Astrocyte of the spinal cord (primary cell): ENCODE data around the gene CD7.

Source experiments
- DNase-seq: peaks from one replicate; pipeline ENCODE4 v3.0.0; 2011; ENCODE audit warnings: low read depth, low spot score
- H3K4me3 ChIP-seq: 2 replicates; pipeline ENCODE4 v1.5.1; 2011; ENCODE audit warnings: low read depth, mild to moderate bottlenecking, low read length, moderate library complexity
- in situ Hi-C: cut with HindIII; loops from 2 replicates; pipeline ENCODE4 v1.10.0; 2017; ENCODE audit warnings: low sequenced_read_pairs
- TF ChIP-seq, protein P1 (sequence below): IDR thresholded peaks from 2 replicates; pipeline ENCODE4 v1.5.1; 2012; ENCODE audit warnings: low read depth, mild to moderate bottlenecking, low read length, inconsistent platforms

Gene CD7

DNA sequence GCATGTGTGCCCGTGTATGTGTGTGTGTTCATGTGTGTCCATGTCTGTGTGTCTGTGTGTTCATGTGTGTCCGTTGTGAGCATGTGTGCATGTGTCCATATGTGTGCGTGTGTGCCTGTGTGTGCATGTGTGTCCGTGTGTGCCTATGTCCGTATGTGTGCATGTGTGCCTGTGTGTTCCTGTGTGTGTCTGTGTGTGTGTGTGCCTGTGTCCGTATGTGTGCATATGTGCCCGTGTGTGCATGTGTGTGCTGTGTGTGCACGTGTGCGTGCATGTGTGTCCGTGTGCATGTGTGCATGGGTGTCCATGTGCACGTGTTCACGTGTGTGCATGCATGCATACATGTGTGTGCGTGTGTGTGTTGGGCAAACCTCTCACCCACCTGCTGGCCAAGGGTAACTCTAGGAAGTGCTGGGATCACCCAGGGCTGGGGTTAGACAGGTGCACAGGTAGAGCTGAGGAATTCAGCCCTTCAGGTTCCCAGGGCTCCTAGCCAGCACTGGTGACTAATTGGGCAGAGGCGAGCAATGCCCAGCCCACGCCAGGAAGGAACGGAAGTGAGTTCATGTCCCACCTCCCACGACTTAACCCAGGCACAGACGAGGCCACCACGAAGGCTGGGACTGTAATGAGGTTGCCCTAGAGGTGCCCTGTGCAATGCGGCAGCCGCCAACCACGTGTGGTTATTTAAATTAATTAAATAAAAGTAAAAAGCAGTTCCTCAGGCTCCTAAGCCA is 35.7 kb downstream of the CD7 start:
- H3K4me3 ChIP-seq, result no peak overlapping the region
- TF ChIP-seq, protein P1, sequence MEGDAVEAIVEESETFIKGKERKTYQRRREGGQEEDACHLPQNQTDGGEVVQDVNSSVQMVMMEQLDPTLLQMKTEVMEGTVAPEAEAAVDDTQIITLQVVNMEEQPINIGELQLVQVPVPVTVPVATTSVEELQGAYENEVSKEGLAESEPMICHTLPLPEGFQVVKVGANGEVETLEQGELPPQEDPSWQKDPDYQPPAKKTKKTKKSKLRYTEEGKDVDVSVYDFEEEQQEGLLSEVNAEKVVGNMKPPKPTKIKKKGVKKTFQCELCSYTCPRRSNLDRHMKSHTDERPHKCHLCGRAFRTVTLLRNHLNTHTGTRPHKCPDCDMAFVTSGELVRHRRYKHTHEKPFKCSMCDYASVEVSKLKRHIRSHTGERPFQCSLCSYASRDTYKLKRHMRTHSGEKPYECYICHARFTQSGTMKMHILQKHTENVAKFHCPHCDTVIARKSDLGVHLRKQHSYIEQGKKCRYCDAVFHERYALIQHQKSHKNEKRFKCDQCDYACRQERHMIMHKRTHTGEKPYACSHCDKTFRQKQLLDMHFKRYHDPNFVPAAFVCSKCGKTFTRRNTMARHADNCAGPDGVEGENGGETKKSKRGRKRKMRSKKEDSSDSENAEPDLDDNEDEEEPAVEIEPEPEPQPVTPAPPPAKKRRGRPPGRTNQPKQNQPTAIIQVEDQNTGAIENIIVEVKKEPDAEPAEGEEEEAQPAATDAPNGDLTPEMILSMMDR, result no peak
- in situ Hi-C loops, result no loop called here
- DNase-seq, result no peak

DNA sequence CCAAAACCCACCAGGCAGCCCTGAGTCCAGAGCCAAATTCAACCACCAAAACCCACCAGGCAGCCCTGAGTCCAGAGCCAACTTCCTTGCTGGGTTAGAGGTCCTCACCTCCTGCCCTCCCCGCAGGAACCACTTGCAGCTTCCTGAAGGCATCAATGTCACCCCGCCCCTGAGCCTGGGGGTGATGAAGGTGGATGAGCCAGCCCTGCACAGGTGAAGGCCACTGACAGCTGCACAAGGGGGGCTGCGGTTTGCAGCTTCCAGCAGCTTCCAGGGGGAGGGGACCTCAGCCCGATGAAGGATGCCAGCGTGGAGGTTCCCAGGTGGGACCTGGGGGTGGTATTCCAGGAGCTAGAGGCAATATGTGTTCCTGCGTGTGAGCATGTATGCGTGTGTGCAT is 36.3 kb downstream of the CD7 start:
- H3K4me3 ChIP-seq, result no peak overlapping the region
- TF ChIP-seq, protein P1, result no peak
- in situ Hi-C loops, result no loop called here
- DNase-seq, result no peak

DNA sequence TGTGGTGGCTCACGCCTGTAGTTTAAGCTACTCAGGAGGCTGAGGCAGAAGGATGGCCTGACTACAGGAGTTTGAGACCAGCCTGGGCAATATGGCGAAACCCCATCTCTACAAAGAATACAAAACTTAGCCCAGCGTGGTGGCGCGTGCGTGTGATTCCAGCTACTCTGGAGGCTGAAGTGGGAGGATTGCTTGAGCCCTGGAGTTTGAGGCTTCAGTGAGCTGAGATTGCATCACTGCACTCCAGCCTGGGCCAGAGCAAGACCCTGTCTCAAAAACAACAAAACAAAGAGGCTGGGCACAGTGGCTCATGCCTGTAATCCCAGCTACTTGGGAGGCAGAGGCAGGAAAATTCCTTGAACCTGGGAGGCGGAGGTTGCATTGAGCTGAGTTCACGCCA is 36.9 kb downstream of the CD7 start:
- no peak overlapping the region for H3K4me3 ChIP-seq
- no peak for DNase-seq
- TF ChIP-seq, protein P1, result no peak
- in situ Hi-C loops, result no loop called here

DNA sequence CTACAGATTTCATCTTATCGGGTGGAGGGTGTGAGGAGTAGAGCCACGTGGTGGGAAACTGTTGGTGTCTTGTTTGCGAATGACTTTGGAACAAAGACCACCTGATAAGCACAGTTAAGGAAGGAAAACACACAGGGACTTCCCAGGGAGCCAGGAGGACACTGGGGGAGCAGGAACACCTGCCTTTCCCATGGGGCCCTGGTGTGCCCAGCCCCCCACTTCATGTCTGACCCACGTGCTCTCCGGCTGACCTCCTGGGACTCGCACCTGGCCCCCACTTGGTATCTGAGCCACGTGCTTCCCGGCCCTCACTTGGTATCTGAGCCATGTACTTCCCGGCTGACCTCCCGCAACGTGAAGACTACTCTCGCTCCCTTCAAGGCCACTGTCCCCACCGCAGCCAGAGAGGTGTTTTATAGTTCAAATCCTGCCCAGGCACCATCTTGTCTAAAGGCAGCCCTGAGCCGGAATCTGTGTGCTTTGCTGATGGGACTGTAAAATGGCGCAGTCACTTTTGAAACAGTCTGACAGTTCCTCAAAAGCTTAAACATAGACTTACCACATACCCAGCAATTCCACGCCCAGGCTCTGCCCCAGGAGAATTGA is 38.5 kb downstream of the CD7 start:
- H3K4me3 ChIP-seq, result no peak overlapping the region
- TF ChIP-seq, protein P1, result no peak
- no peak for DNase-seq
- in situ Hi-C loops, result no loop called here

DNA sequence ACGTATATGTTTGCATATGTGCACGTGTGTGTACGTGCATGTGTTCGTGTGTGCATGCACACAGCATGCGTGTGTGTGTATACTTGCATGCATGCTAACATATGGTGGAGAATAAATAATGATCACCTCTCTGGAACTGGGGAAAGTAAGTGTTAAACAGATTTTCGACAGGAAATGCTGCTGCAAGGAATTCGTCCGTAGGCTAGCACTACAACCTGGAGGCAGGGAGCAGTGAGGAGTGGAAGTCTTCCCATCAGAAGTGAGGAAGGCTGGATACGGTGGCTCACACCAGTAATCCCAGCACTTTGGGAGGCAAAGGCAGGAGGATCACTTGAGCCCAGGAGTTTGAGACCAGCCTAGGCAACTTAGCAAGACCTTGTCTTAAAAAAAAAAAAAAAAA is 39.1 kb downstream of the CD7 start:
- no peak for DNase-seq
- TF ChIP-seq, protein P1, result no peak
- H3K4me3 ChIP-seq, result no peak overlapping the region
- in situ Hi-C loops, result no loop called here

DNA sequence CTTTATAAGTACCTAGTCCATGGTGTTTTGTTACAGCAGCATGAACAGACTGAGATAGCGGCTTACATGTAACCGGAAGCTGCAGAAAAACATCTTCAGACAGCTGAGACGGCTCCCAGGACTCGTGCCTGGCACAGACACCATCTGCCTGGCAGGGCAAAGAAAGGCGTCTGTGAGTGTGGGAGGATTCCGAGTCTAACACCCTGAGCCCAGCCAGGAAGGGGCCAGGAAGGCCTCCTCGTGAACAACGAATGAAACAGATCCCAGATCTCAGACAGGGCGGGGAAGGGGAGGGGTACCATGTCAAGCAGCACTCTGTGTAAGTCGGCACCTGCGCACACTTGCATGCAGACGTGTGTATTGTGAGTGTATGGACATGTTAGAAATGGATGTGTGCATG is 39.6 kb downstream of the CD7 start:
- TF ChIP-seq, protein P1, result no peak
- no peak overlapping the region for H3K4me3 ChIP-seq
- no peak for DNase-seq
- in situ Hi-C loops, result no loop called here
